Upper lobe of left lung (tissue), 6 donors: ENCODE results near the gene FER. TPM values are rescaled to one million over a fixed set of nuclear protein-coding genes. Genes with fewer than 3 reads are reported as not detected.
"Not testable (repeated sequence)": the region's sequence is repeated elsewhere in the genome, so short reads cannot be mapped to it uniquely, and the experiment has no call there.

Experiments used
- ATAC-seq, 2 donors: fragments of 200-7000 bp; cut with Tn5 transposase; one replicate each; pipeline ENCODE4 v1.9.1; 2022; ENCODE audit warnings: mild to moderate bottlenecking in 2 of 2, moderate library complexity in 2 of 2; ENCODE audit not compliant: low FRiP score in 2 of 2
- DNase-seq, 2 donors: peaks; one replicate each; pipeline ENCODE4 v3.0.0-alpha.2; 2019 to 2020
- H3K27ac ChIP-seq, 4 donors: fragments of 200-600 bp; sonication (generic); one replicate each; pipeline ENCODE4 v1.5.1; 2016 to 2019
- H3K27me3 ChIP-seq, 4 donors: fragments of 200-600 bp; sonication (generic); one replicate each; pipeline ENCODE4 v1.5.1; 2017 to 2019
- H3K36me3 ChIP-seq, 4 donors: fragments of 200-600 bp; sonication (generic); one replicate each; pipeline ENCODE4 v1.5.1; 2016 to 2019
- H3K4me1 ChIP-seq, 4 donors: fragments of 200-600 bp; sonication (generic); one replicate each; pipeline ENCODE4 v1.5.1; 2018 to 2019
- H3K4me3 ChIP-seq, 4 donors: fragments of 200-600 bp; sonication (generic); one replicate each; pipeline ENCODE4 v1.5.1; 2017 to 2019; ENCODE audit warnings: mild to moderate bottlenecking in 2 of 4, moderate library complexity in 1 of 4
- H3K9me3 ChIP-seq, 4 donors: fragments of 200-600 bp; sonication (generic); one replicate each; pipeline ENCODE4 v1.5.1; 2018 to 2019
- CTCF ChIP-seq, 6 experiments: fragments of 450-650 bp in 4 of 6; fragments of 200-600 bp in 2 of 6; sonication (generic) in 2 of 6; IDR thresholded peaks; one replicate each; pipeline ENCODE4 v1.5.1; 2016 to 2019; ENCODE audit warnings: antibody characterized with exemption in 6 of 6
- EP300 ChIP-seq, 4 donors: sonication (generic); formaldehyde crosslinking; IDR thresholded peaks; one replicate each; pipeline ENCODE4 v1.5.1; 2017; ENCODE audit warnings: antibody characterized with exemption in 4 of 4, control low read depth in 2 of 4
- POLR2A ChIP-seq, 4 donors: fragments of 450-650 bp; IDR thresholded peaks; one replicate each; pipeline ENCODE4 v1.5.1; 2016 to 2017; ENCODE audit warnings: antibody characterized with exemption in 4 of 4, mild to moderate bottlenecking in 2 of 4
- POLR2AphosphoS5 ChIP-seq, 2 donors: sonication (generic); formaldehyde crosslinking; IDR thresholded peaks; one replicate each; pipeline ENCODE4 v1.5.1; 2017; ENCODE audit warnings: antibody characterized with exemption in 2 of 2
- WGBS, 2 donors: methylation state at CpG; one replicate each; pipeline ENCODE4 v1.1.5; 2017 to 2018; 5-methylcytosine and 5-hydroxymethylcytosine counted together
- total RNA-seq, 6 donors: library from RNA; depleted of rRNA in 4 of 6; stranded (reverse); fragments of >200 nt in 4 of 6; gene quantifications; one replicate each; pipeline versions ENCODE4 v1.1.0 to v1.2.1, GENCODE V29; 2016 to 2021
- donor health status: DM: no; HTN: no; CAD: no; lungs with moderate emphysema.
- donor health status: DM: no; HTN: yes; CAD: no; lungs with severe emphysema.

Gene FER
- total RNA-seq, 6 donors from 2014 or later: 17.6 to 55.5 (median 27.9) TPM

GRCh38 chr5:109022056-109022455, 274.4 kb downstream of the FER start:
- Histone ChIP-seq H3K36me3 (peaks cover 0 to 7% (median 0%) of the 10 kb centered on the region in 4 donors), H3K4me1 (no peaks in the 10 kb centered on the region), H3K4me3 (no peak overlapping the region), H3K27ac (no peak overlapping the region), H3K9me3 (peaks cover 0 to 4% (median 0%) of the 10 kb centered on the region in 4 donors), H3K27me3 (no peaks in the 10 kb centered on the region)
- TF ChIP-seq EP300 (IDR thresholded peaks at IDR 0.05): no peak
- no peak for TF ChIP-seq CTCF (IDR thresholded peaks at IDR 0.05)
- no peak for TF ChIP-seq POLR2AphosphoS5 (IDR thresholded peaks at IDR 0.05)
- no peak for TF ChIP-seq POLR2A (IDR thresholded peaks at IDR 0.05)
- ATAC-seq: no peak
- no peak for DNase-seq

GRCh38 chr5:109025729-109026128, 278.0 kb downstream of the FER start:
- not testable (repeated sequence) for DNase-seq, ATAC-seq, H3K27me3 ChIP-seq, H3K27ac ChIP-seq, H3K4me1 ChIP-seq, H3K36me3 ChIP-seq, H3K4me3 ChIP-seq, H3K9me3 ChIP-seq
- 0 to 71% methylated on average over 1 of the region's 1 CpG for WGBS, 2 donors

- no peak overlapping the region for H3K27ac ChIP-seq
- 88 to 94% methylated on average over 1 of the region's 1 CpG for WGBS, 2 donors
- TF ChIP-seq POLR2A (IDR thresholded peaks at IDR 0.05) (no peak), POLR2AphosphoS5 (IDR thresholded peaks at IDR 0.05) (no peak), CTCF (IDR thresholded peaks at IDR 0.05) (no peak), EP300 (IDR thresholded peaks at IDR 0.05) (no peak)
- no peaks in the 10 kb centered on the region for H3K4me1 ChIP-seq
- ATAC-seq (no peak), DNase-seq (no peak)
- H3K4me3 ChIP-seq: no peak overlapping the region
- H3K36me3 ChIP-seq: peaks cover 0 to 7% (median 0%) of the 10 kb centered on the region in 4 donors
- no peaks in the 10 kb centered on the region for H3K27me3 ChIP-seq
- peaks cover 0 to 4% (median 0%) of the 10 kb centered on the region in 4 donors for H3K9me3 ChIP-seq
These were observed 280.4 kb downstream of the FER start for GRCh38 chr5:109027983-109028607.

GRCh38 chr5:109028608-109029299, 281.1 kb downstream of the FER start:
- ATAC-seq: no peak
- H3K27ac ChIP-seq: no peak overlapping the region
- no peaks in the 10 kb centered on the region for H3K27me3 ChIP-seq
- no peaks in the 10 kb centered on the region for H3K4me1 ChIP-seq
- DNase-seq: no peak
- H3K4me3 ChIP-seq: no peak overlapping the region
- H3K36me3 ChIP-seq: peaks cover 0 to 7% (median 0%) of the 10 kb centered on the region in 4 donors
- WGBS, 2 donors: 85 to 86% methylated on average over 2 of the region's 2 CpGs
- H3K9me3 ChIP-seq: peaks cover 0 to 4% (median 0%) of the 10 kb centered on the region in 4 donors
- TF ChIP-seq POLR2A (IDR thresholded peaks at IDR 0.05) (no peak), EP300 (IDR thresholded peaks at IDR 0.05) (no peak), CTCF (IDR thresholded peaks at IDR 0.05) (no peak), POLR2AphosphoS5 (IDR thresholded peaks at IDR 0.05) (no peak)

GRCh38 chr5:109029847-109030246, 282.1 kb downstream of the FER start:
- no peaks in the 10 kb centered on the region for H3K4me1 ChIP-seq
- TF ChIP-seq POLR2AphosphoS5 (IDR thresholded peaks at IDR 0.05) (no peak), POLR2A (IDR thresholded peaks at IDR 0.05) (no peak), CTCF (IDR thresholded peaks at IDR 0.05) (no peak), EP300 (IDR thresholded peaks at IDR 0.05) (no peak)
- ATAC-seq: no peak
- WGBS, 2 donors: 97 to 100% methylated on average over 1 of the region's 1 CpG
- no peak overlapping the region for H3K27ac ChIP-seq
- no peak overlapping the region for H3K4me3 ChIP-seq
- H3K27me3 ChIP-seq: no peaks in the 10 kb centered on the region
- DNase-seq: no peak
- H3K36me3 ChIP-seq: no peaks in the 10 kb centered on the region
- no peaks in the 10 kb centered on the region for H3K9me3 ChIP-seq
